GM13977 (cell line): ENCODE measurements around the gene NOX5.

Experiments
- DNase-seq: peaks from one replicate; pipeline ENCODE4 v3.0.0; 2012; ENCODE audit warnings: low spot score
- in situ Hi-C: fragments of 300-500 bp; cut with MboI; formaldehyde crosslinking; loops from one replicate; pipeline ENCODE4 v1.12.0; 2022; ENCODE audit warnings: low sequenced_read_pairs, low pct_unique_long_range_greater_than_20kb, mixed read lengths, inconsistent platforms; ENCODE audit not compliant: unreplicated experiment
- TF ChIP-seq, protein P1 (sequence below): IDR thresholded peaks from 2 replicates; pipeline ENCODE4 v1.5.1; 2012; ENCODE audit warnings: mild to moderate bottlenecking, control low read depth; ENCODE audit not compliant: insufficient read depth; ENCODE audit errors: extremely low read depth, missing control alignments

NOX5 gene

DNA sequence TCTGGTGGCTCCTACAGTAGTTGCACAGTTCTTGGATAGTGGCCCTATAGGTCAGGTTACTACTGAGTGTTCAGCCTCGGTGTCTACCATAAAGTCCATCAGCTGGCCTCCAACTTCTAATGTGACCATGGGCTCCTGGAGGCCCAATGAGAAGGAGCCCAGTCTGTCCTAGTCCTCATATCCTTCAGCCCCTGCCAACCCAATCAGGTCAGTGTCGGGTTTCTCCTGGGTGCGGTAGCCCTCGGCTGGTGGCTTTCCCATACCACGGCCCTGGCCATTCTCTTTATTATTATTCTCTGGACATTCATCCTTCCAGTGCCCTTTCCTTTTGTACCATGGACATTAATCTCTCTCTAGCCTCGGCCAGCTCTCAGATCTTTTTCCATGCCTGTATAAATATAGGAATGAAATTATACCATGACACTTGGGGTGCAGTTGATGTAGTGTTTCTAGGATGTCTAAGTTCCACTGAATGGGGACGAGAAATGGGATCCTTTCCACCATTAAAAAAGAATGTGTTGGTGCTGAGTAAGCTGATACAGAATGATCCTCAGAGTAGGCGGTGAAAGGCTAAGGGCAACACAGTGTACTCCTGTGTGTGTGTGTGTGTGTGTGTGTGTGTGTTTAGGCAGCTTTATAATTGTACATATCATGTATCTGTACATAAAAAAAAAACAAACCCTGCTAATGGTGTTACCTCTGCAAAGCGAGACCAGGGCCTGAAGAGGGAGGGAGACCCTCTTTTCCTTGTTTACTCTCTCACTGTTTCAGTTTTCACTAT, 19.3 kb upstream of the NOX5 start:
- TF ChIP-seq, protein P1, sequence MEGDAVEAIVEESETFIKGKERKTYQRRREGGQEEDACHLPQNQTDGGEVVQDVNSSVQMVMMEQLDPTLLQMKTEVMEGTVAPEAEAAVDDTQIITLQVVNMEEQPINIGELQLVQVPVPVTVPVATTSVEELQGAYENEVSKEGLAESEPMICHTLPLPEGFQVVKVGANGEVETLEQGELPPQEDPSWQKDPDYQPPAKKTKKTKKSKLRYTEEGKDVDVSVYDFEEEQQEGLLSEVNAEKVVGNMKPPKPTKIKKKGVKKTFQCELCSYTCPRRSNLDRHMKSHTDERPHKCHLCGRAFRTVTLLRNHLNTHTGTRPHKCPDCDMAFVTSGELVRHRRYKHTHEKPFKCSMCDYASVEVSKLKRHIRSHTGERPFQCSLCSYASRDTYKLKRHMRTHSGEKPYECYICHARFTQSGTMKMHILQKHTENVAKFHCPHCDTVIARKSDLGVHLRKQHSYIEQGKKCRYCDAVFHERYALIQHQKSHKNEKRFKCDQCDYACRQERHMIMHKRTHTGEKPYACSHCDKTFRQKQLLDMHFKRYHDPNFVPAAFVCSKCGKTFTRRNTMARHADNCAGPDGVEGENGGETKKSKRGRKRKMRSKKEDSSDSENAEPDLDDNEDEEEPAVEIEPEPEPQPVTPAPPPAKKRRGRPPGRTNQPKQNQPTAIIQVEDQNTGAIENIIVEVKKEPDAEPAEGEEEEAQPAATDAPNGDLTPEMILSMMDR: no peak
- in situ Hi-C loops: no loop called here
- no peak for DNase-seq

DNA sequence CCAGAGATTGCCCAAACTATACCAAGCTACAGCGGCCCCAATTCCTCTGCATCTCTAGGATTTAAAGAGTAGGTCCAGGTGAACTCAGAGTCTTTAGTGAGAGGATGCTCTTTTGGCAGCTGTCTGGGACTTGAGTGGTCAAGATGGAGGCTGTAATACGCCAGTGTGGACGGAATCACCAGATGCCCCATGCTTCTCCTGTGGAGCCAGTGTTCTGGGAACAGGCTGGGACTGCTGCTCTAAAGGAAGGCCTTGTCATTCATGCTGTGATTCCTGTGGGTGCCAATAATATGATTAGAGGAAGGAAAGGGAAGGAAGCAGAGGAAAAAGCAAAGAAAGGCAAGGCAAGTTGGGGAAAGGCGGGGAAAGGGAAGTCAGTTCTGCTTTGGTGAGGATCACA, 17.4 kb upstream of the NOX5 start:
- in situ Hi-C loops: no loop called here
- DNase-seq: no peak
- TF ChIP-seq, protein P1: no peak

DNA sequence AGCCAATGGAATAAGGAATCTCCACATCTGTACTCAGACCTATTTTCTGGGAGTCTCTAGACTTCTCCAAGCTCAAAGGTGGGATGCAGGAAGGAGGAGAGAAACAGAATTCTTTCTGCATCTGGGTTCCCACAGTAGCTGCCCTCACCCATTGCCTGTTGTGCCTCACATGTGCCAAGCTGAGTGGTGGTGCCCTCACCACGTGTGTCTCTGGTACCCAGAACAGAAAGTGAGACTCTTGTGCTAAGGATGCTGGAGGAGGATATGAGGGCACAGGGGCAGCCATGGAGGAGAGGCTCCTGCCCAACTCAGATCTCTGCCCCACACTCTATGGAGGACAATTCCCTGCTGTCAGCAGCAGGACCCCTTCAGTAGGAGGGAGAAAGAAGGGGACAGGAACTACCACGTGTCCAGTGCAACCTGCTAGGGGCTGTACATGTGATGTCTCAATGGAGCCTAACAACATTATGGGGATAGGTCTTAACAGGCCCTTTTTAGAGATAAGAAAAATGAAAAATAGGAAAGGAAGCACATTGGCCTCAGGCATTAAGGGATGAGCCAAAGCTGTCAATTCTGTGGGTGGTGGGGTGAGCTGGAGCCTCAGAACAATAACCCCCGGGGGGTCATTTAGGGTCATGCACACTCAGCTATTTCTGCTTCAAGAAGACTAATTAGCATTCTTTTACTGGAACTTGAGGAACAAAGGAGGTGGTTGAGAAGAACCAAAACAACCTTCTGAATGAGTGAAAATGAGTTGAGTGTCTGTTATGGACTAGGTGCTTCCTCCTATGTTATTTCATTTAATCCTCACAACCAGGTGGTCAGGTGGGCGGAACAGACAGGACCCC, 16.3 kb upstream of the NOX5 start:
- TF ChIP-seq, protein P1: no peak
- in situ Hi-C loops: no loop called here
- no peak for DNase-seq

DNA sequence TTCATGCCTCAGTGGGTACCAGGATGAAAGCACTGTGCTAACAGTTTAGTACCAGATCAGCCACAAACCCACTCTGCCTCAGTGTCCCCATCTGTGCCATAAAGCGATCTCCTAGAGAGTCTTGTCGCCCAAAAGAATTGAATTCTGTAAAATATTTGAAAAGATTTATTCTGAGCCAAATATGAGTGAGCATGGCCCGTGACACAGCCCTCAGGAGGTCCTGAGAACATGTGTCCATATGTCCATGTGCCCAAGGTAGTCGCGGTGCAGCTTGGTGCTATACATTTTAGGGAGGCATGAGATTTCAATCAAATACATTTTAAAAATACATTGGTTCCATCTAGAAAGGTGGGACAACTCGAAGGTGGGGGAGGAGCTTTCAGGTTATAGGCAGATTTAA, 15.4 kb upstream of the NOX5 start:
- TF ChIP-seq, protein P1: no peak
- no peak for DNase-seq
- in situ Hi-C loops: no loop called here

DNA sequence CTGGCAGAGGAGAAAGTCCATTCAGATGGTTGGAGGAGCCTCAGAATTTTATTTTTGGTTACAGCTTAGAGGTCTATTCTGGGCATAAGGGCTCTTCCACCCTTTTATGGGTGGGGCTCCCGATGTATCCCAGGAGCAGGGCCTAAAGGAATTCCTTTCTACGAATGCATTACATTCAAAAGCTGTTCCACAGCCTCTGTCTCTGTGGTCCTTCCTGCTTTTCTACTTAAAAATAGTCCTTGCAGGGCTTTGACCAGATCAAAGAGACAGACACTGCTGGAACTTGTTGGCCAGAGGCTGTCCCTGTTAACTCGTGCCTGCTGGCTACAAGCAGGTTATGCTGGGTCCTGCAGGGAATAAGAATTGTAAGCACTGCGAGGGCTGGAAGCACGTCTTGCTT, 14.4 kb upstream of the NOX5 start:
- TF ChIP-seq, protein P1: no peak
- no peak for DNase-seq
- in situ Hi-C loops: no loop called here

DNA sequence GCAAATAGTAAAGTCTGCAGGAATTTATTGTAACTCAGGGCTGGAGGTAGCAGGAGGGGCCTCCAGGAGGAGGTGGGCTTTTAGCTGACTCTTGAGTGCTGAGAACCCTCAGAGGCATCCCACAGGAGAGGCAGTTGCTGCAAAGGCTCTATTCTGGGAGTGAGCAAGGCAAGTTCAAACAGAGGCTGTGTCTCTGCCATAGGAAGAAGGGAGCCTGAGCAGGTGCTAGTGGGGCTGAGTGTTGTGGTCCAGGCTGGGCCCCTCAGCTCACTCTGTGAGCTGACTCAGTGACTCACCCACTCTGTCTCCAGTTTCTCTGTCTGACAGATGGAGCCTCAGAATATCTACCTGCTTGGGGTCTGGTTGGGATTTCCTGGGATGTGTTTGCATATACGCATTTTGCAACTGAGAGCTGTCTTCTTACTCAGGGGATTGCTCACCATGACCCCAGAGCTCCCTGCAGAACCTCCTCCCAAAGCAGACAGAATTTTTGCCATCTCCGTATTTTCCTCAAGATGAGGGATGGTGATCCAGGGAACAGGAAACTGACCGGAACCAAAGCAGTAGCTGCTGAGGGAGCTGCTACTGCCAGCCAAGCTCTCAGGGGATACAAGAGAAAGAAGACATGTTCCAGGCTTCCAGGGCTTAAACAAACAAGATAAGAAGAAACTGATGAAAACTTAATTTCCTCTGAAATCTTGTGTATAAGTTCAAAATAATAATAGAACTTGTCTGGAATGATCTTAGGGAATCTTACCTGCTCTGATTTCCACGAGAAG, 13.6 kb upstream of the NOX5 start:
- in situ Hi-C loops: no loop called here
- TF ChIP-seq, protein P1: no peak
- no peak for DNase-seq
